ENCODE measurements around the gene OR6C2. TPM values are rescaled to one million over a fixed set of nuclear protein-coding genes. Genes with fewer than 3 reads are reported as not detected.
"Not testable (repeated sequence)": the region's sequence is repeated elsewhere in the genome, so short reads cannot be mapped to it uniquely, and the experiment has no call there.

The OR6C2 gene
- total RNA-seq, 2 experiments from 2014 or later = not detected

GRCh38 chr12:55472264-55472663 is 28.4 kb downstream of the OR6C2 start:
- no peaks in the 10 kb centered on the region for H3K9me2 ChIP-seq (ENCODE audit: insufficient read depth, low read length)
- BruUV-seq (replicated peaks) = no TSS peak
- ChIA-PET CTCF (ENCODE audit: unreplicated experiment) (no interaction called here), POLR2A (interaction anchor here (0.7 to 0.8 kb wide), 3 partner anchors 28 to 79 kb away, joined by 3 to 4 read pairs (median 3); no protein-coding TSS in a partner anchor)
- H3K4me1 ChIP-seq (ENCODE audit: insufficient read depth, low read length, poor library complexity, severe bottlenecking) = peaks cover 13% of the 10 kb centered on the region
- H2AFZ ChIP-seq (ENCODE audit: low read length) = no peak overlapping the region
- H3K36me3 ChIP-seq (ENCODE audit: insufficient read depth, low read length) = no peaks in the 10 kb centered on the region
- no peaks in the 10 kb centered on the region for H3K9me3 ChIP-seq (ENCODE audit: low read length)
- H3K27ac ChIP-seq (ENCODE audit: low read depth, low read length, poor library complexity, severe bottlenecking) = no peak overlapping the region
- no peak for DNase-seq (ENCODE audit: low spot score)
- no peak overlapping the region for H3K4me3 ChIP-seq (ENCODE audit: low read depth, low read length, poor library complexity, severe bottlenecking)
- H4K20me1 ChIP-seq (ENCODE audit: insufficient read depth, low read length) = no peaks in the 10 kb centered on the region
- intact Hi-C loops (cut with micrococcal nuclease; ENCODE audit: unreplicated experiment) = no loop called here
- no peak overlapping the region for H3K4me2 ChIP-seq (ENCODE audit: low read length)
- TF ChIP-seq CTCF (conservative IDR thresholded peaks at IDR 0.05; ENCODE audit: low read length) = no peak
- no peak for TF ChIP-seq EZH2phosphoT487 (IDR thresholded peaks at IDR 0.05; ENCODE audit: borderline replicate concordance, low read depth, low read length)
- no peaks in the 10 kb centered on the region for H3K79me2 ChIP-seq (ENCODE audit: insufficient read depth, low read depth, low read length)

GRCh38 chr12:55479136-55479535 is 35.3 kb downstream of the OR6C2 start:
- H3K9me3 ChIP-seq (ENCODE audit: low read length); intact Hi-C loops (cut with micrococcal nuclease; ENCODE audit: unreplicated experiment); H3K27ac ChIP-seq (ENCODE audit: low read depth, low read length, poor library complexity, severe bottlenecking); CTCF ChIA-PET (ENCODE audit: unreplicated experiment); H3K4me3 ChIP-seq (ENCODE audit: low read depth, low read length, poor library complexity, severe bottlenecking); H3K4me2 ChIP-seq (ENCODE audit: low read length); H3K36me3 ChIP-seq (ENCODE audit: insufficient read depth, low read length); DNase-seq (ENCODE audit: low spot score); H2AFZ ChIP-seq (ENCODE audit: low read length); BruUV-seq (replicated peaks); POLR2A ChIA-PET; H4K20me1 ChIP-seq (ENCODE audit: insufficient read depth, low read length); H3K9me2 ChIP-seq (ENCODE audit: insufficient read depth, low read length); H3K79me2 ChIP-seq (ENCODE audit: insufficient read depth, low read depth, low read length); H3K4me1 ChIP-seq (ENCODE audit: insufficient read depth, low read length, poor library complexity, severe bottlenecking): not testable (repeated sequence)

GRCh38 chr12:55484284-55484683 is 40.4 kb downstream of the OR6C2 start:
- H4K20me1 ChIP-seq (ENCODE audit: insufficient read depth, low read length); DNase-seq (ENCODE audit: low spot score); H3K9me2 ChIP-seq (ENCODE audit: insufficient read depth, low read length); H2AFZ ChIP-seq (ENCODE audit: low read length); H3K4me2 ChIP-seq (ENCODE audit: low read length); H3K9me3 ChIP-seq (ENCODE audit: low read length); H3K4me1 ChIP-seq (ENCODE audit: insufficient read depth, low read length, poor library complexity, severe bottlenecking); H3K36me3 ChIP-seq (ENCODE audit: insufficient read depth, low read length); intact Hi-C loops (cut with micrococcal nuclease; ENCODE audit: unreplicated experiment); CTCF ChIA-PET (ENCODE audit: unreplicated experiment); H3K79me2 ChIP-seq (ENCODE audit: insufficient read depth, low read depth, low read length); H3K4me3 ChIP-seq (ENCODE audit: low read depth, low read length, poor library complexity, severe bottlenecking); BruUV-seq (replicated peaks); POLR2A ChIA-PET; H3K27ac ChIP-seq (ENCODE audit: low read depth, low read length, poor library complexity, severe bottlenecking): not testable (repeated sequence)

GRCh38 chr12:55492078-55492477 is 48.2 kb downstream of the OR6C2 start, which contains the start of gene OR6C68:
TSS of gene OR6C68 (plus strand) at chr12:55492378. CDS start at chr12:55492378, 0 bp downstream.
- Histone ChIP-seq H3K79me2 (ENCODE audit: insufficient read depth, low read depth, low read length) (no peaks in the 10 kb centered on the region), H3K9me2 (ENCODE audit: insufficient read depth, low read length) (no peaks in the 10 kb centered on the region), H2AFZ (ENCODE audit: low read length) (no peak within 1 kb of the TSS), H3K4me2 (ENCODE audit: low read length) (no peak within 1 kb of the TSS), H3K36me3 (ENCODE audit: insufficient read depth, low read length) (no peaks in the 10 kb centered on the region), H3K9me3 (ENCODE audit: low read length) (no peaks in the 10 kb centered on the region), H4K20me1 (ENCODE audit: insufficient read depth, low read length) (no peaks in the 10 kb centered on the region), H3K27ac (ENCODE audit: low read depth, low read length, poor library complexity, severe bottlenecking) (no peak within 1 kb of the TSS), H3K4me1 (ENCODE audit: insufficient read depth, low read length, poor library complexity, severe bottlenecking) (no peaks in the 10 kb centered on the region), H3K4me3 (ENCODE audit: low read depth, low read length, poor library complexity, severe bottlenecking) (no peak within 1 kb of the TSS)
- no TSS peak for BruUV-seq (replicated peaks)
- no peak for DNase-seq (ENCODE audit: low spot score)
- intact Hi-C loops (cut with micrococcal nuclease; ENCODE audit: unreplicated experiment) = no loop called here
- CTCF ChIA-PET (ENCODE audit: unreplicated experiment) = no interaction called here
- TF ChIP-seq EZH2phosphoT487 (IDR thresholded peaks at IDR 0.05; ENCODE audit: borderline replicate concordance, low read depth, low read length) (no peak), CTCF (conservative IDR thresholded peaks at IDR 0.05; ENCODE audit: low read length) (no peak)
- POLR2A ChIA-PET = no interaction called here

Data from OCI-LY7 (cell line).